Lower lobe of right lung (tissue), 2 donors: ENCODE results near the gene F2RL3. TPM values are rescaled to one million over a fixed set of nuclear protein-coding genes. Genes with fewer than 3 reads are reported as not detected.

Source experiments
- ATAC-seq, 2 donors: fragments of 200-7000 bp; cut with Tn5 transposase; one replicate each; pipeline ENCODE4 v1.9.1; 2020 to 2022; ENCODE audit warnings: mild to moderate bottlenecking in 2 of 2, moderate library complexity in 2 of 2
- DNase-seq: peaks from one replicate; pipeline ENCODE4 v3.0.0-alpha.2; 2020
- H3K27ac ChIP-seq: fragments of 200-600 bp; one replicate; pipeline ENCODE4 v1.8.0; 2022
- H3K27me3 ChIP-seq: fragments of 200-600 bp; one replicate; pipeline ENCODE4 v1.8.0; 2022; ENCODE audit warnings: low read depth
- H3K36me3 ChIP-seq: fragments of 200-600 bp; one replicate; pipeline ENCODE4 v1.8.0; 2022; ENCODE audit warnings: mild to moderate bottlenecking
- H3K4me1 ChIP-seq: fragments of 200-600 bp; one replicate; pipeline ENCODE4 v1.8.0; 2022
- H3K4me3 ChIP-seq: fragments of 200-600 bp; one replicate; pipeline ENCODE4 v1.8.0; 2022; ENCODE audit warnings: mild to moderate bottlenecking
- H3K9me3 ChIP-seq: fragments of 200-600 bp; one replicate; pipeline ENCODE4 v1.8.0; 2022
- intact Hi-C: fragments of 100-400 bp; cut with DNase I; formaldehyde crosslinking; loops from one replicate; pipeline ENCODE4 v1.11.0; 2022
- total RNA-seq: library from RNA; stranded (reverse); fragmentation: NEBNext Ultra II Directional; extraction: Animal tissue kit (Norgen Biotek cat#: 25700); gene quantifications from one replicate; pipeline ENCODE4 v1.2.1, GENCODE V29; 2021
- TF ChIP-seq, protein P1 (sequence below): fragments of 200-600 bp; IDR thresholded peaks from one replicate; pipeline ENCODE4 v1.8.0; 2022; ENCODE audit warnings: antibody characterized with exemption, mild to moderate bottlenecking
- donor health status: DM: no; HTN: yes; CAD: no; lungs with severe emphysema.

F2RL3 gene
- total RNA-seq, 1 donor from 2014 or later = 22.5 TPM

DNA sequence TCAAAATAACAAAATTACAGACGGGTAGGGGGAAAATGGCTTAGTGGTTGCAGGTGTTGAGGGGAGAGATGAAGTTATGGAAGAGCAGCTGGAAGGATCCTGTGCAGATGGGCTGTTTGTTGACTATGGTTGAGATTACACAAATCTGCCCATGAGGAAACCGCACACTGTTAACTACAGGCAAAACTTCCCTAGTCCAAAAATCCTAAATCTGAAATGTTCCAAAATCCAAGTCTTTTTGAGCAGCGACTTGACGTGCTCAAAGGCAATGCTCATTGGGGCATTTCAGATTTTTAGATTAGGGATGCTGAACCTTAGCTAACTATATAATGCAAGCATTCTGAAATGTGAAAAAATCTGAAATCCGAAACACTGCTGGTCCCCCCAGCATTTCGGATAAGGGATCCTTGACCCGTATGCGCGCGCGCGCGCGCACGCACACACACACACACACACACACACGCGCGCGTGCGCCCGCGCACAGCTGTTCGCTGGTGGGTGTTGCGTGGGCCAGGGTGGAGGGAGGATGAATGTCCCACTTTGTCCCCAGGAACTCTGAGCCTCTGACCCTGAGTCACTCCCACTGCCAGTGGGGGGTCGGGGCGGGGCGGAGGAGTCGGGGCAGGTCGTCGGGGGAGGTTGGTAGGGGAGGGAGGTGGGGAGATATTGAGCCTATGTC lies 6.8 kb downstream of the F2RL3 start:
- H3K27ac ChIP-seq = peak overlapping the region; percentile 79
- intact Hi-C loops = no loop called here
- no peaks in the 10 kb centered on the region for H3K27me3 ChIP-seq

DNA sequence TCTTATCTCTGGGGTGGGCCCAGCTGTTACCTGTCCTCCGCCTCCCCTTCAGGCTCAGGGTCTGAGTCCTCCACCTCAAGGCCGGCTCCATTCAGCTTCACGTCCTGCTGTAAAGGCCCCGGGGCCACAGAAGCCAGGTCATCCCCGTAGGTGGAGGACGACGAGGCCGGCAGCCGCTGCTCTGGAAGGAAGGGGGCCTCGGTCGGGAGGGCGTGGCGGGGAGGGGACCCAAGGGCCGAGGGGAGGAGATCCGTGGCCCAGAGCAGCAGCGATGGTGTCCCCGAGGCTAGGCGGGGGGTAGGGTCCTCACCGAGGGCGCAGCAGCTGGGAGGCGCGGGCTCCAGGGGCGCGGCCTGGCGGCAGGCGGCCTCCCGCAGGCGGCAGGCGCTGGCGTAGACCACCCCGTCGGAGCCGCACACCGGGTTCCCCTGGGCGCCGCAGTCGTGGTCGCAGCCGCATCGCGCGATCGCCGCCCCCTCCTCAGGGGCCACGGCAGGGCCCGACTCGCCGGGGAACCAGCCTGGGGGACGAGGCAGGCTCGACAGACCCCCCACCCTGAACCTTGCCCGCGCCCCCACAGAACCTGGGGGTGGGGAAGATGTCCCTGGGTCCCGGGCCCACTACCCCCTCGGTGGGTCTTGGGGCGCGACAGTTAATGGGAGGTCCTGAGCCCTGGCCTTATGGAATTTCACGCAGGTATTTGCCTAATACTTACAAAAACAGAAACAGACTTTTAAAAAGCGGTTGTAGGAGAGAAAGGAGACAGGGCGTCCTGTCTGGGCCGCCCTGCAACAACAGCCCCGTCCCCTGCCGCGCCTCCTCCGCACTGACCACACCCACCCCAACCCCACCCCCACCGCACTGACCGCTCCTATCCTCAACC lies 7.6 kb downstream of the F2RL3 start:
- ATAC-seq (peak in 1 of 2 donors; percentile 1), DNase-seq (peak; percentile 64)
- TF ChIP-seq, protein P1, sequence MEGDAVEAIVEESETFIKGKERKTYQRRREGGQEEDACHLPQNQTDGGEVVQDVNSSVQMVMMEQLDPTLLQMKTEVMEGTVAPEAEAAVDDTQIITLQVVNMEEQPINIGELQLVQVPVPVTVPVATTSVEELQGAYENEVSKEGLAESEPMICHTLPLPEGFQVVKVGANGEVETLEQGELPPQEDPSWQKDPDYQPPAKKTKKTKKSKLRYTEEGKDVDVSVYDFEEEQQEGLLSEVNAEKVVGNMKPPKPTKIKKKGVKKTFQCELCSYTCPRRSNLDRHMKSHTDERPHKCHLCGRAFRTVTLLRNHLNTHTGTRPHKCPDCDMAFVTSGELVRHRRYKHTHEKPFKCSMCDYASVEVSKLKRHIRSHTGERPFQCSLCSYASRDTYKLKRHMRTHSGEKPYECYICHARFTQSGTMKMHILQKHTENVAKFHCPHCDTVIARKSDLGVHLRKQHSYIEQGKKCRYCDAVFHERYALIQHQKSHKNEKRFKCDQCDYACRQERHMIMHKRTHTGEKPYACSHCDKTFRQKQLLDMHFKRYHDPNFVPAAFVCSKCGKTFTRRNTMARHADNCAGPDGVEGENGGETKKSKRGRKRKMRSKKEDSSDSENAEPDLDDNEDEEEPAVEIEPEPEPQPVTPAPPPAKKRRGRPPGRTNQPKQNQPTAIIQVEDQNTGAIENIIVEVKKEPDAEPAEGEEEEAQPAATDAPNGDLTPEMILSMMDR = no peak
- Histone ChIP-seq H3K9me3 (no peaks in the 10 kb centered on the region), H3K27ac (peak overlapping the region; percentile 79), H3K4me1 (peaks cover 31% of the 10 kb centered on the region), H3K27me3 (no peaks in the 10 kb centered on the region), H3K36me3 (no peaks in the 10 kb centered on the region), H3K4me3 (peak overlapping the region; percentile 62)
- intact Hi-C loops = no loop called here

More for the DNA sequence above, 6.8 kb downstream of the F2RL3 start:
- TF ChIP-seq, protein P1 = no peak
- H3K9me3 ChIP-seq = no peaks in the 10 kb centered on the region
- ATAC-seq (no peak), DNase-seq (no peak)
- peak overlapping the region; percentile 62 for H3K4me3 ChIP-seq
- H3K36me3 ChIP-seq = no peaks in the 10 kb centered on the region
- H3K4me1 ChIP-seq = peaks cover 31% of the 10 kb centered on the region

DNA sequence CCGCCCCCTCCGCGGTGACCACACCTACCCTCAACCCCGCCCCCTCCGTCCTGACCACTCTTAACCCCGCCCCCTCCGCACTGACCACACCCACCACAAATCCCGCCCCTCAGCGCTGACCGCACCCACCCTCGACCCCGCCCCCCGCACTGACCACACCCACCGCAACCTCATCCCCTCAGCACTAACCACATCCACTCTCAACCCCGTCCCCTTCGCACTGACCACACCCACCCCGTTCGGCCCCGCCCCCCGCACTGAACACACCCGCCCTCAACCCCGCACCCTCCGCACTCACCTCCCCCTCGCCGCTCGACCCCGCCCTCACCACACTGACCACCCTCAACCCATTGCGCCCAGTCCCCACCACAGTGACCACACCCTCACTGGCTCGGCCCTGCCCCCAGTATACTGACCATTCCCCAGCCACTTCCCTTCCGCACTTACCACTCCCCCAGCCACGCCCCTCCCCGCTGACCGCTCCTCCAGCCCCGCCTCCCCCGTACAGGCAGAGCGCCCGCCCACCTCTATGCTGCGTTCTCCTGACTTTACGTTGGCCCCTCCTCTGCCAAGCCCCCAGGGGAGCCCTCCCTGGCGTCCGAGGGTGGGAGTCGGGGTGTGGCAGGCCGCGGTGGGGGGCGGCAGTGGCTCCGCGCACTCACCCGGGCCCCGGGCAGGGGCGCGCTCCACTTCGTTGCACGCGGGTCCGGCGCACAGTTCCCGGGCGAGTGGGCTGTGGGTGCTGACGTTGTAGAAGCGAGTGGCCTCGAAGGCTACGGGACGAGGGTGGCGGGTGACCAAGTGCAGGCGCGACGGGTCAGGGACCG lies 8.4 kb downstream of the F2RL3 start:
- Histone ChIP-seq H3K4me1 (peaks cover 31% of the 10 kb centered on the region), H3K27me3 (no peaks in the 10 kb centered on the region), H3K9me3 (no peaks in the 10 kb centered on the region), H3K36me3 (no peaks in the 10 kb centered on the region), H3K27ac (peak overlapping the region; percentile 75), H3K4me3 (peak overlapping the region; percentile 63)
- DNase-seq (peak; percentile 93), ATAC-seq (peak; percentile 83 to 93)
- intact Hi-C loops = no loop called here
- TF ChIP-seq, protein P1 = no peak

DNA sequence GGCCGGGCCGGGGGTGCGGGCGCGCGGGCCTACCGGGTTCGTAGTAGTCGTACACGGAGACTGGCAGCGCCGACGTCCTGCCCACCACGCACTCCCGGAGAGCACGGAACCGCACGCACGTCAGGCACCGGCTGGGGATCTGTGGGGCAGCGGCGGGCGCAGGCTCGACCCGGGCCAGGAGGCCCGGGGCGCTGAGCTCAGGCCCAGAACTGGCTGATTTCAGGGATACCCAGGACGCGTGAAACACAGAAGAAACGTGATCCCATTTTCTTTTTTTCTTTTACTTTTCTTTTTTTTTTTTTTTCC lies 9.0 kb downstream of the F2RL3 start:
- Histone ChIP-seq H3K4me1 (peaks cover 29% of the 10 kb centered on the region), H3K9me3 (no peaks in the 10 kb centered on the region), H3K4me3 (peak overlapping the region; percentile 63), H3K27me3 (no peaks in the 10 kb centered on the region), H3K27ac (peak overlapping the region; percentile 75), H3K36me3 (no peaks in the 10 kb centered on the region)
- intact Hi-C loops = no loop called here
- no peak for DNase-seq
- ATAC-seq = no peak
- TF ChIP-seq, protein P1 = no peak

DNA sequence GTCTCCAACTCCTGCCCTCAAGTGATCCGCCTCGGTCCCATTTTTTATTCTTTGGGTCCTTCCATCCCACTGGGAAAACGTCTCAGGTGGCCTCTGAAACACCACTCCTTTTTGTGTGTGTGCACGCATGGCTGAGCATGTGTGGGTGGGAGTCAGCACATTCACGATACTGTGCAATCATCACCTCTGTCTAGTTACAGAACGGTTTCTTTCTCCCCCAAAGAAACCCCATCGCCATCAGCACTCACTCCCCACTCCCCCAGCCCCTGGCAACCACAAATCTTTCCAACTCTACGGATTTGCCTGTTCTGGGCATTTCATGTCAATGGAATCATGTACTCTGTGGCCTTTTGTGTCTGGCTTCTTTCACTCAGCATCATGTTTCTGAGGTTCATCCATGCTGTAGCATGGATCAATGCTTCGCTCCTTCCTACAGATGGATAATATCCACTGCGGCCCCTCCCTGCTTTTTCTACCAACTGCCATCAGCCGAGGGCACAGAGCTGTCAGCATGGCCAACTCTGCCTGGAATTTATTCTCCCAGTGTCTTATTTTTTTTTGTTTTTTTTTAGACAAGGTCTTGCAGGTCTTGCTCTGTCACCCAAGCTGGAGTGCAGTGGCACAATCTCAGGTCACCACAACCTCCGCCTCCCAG lies 9.7 kb downstream of the F2RL3 start:
- intact Hi-C loops = no loop called here
- Histone ChIP-seq H3K27me3 (no peaks in the 10 kb centered on the region), H3K4me1 (peaks cover 22% of the 10 kb centered on the region), H3K4me3 (no peak overlapping the region), H3K36me3 (no peaks in the 10 kb centered on the region), H3K9me3 (no peaks in the 10 kb centered on the region), H3K27ac (no peak overlapping the region)
- no peak for ATAC-seq
- TF ChIP-seq, protein P1 = no peak
- DNase-seq = no peak
